Upper lobe of left lung (tissue), 4 donors: Measurements from ENCODE around the gene PSEN1.
"Not testable (repeated sequence)": the region's sequence is repeated elsewhere in the genome, so short reads cannot be mapped to it uniquely, and the experiment has no call there.

Experiments used
- POLR2A ChIP-seq, 4 donors: fragments of 450-650 bp; IDR thresholded peaks; one replicate each; pipeline ENCODE4 v1.5.1; 2016 to 2017; ENCODE audit warnings: antibody characterized with exemption in 4 of 4, mild to moderate bottlenecking in 2 of 4
- POLR2AphosphoS5 ChIP-seq, 2 donors: sonication (generic); formaldehyde crosslinking; IDR thresholded peaks; one replicate each; pipeline ENCODE4 v1.5.1; 2017; ENCODE audit warnings: antibody characterized with exemption in 2 of 2
- TF ChIP-seq, protein P1 (sequence below), 6 experiments: fragments of 450-650 bp in 4 of 6; fragments of 200-600 bp in 2 of 6; sonication (generic) in 2 of 6; IDR thresholded peaks; one replicate each; pipeline ENCODE4 v1.5.1; 2016 to 2019; ENCODE audit warnings: antibody characterized with exemption in 6 of 6

DNA sequence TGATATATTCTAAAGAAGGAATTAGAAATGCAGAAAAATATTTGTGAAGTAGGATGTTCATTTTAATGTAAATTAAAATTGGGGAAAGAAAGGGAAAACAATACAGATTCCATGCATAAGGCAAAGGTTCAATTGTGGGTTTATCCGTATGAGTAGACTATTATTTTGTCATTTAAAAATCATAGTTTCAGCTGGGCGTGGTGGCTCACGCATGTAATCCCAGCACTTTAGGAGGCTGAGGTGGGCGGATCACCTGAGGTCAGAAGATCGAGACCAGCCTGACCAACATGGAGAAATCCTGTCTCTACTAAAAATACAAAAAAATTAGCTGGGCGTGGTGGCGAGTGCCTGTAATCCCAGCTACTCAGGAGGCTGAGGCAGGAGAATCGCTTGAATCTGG lies 44.7 kb downstream of the PSEN1 start:
- not testable (repeated sequence) for TF ChIP-seq POLR2A, POLR2AphosphoS5 (IDR thresholded peaks at IDR 0.05)
- TF ChIP-seq, protein P1, sequence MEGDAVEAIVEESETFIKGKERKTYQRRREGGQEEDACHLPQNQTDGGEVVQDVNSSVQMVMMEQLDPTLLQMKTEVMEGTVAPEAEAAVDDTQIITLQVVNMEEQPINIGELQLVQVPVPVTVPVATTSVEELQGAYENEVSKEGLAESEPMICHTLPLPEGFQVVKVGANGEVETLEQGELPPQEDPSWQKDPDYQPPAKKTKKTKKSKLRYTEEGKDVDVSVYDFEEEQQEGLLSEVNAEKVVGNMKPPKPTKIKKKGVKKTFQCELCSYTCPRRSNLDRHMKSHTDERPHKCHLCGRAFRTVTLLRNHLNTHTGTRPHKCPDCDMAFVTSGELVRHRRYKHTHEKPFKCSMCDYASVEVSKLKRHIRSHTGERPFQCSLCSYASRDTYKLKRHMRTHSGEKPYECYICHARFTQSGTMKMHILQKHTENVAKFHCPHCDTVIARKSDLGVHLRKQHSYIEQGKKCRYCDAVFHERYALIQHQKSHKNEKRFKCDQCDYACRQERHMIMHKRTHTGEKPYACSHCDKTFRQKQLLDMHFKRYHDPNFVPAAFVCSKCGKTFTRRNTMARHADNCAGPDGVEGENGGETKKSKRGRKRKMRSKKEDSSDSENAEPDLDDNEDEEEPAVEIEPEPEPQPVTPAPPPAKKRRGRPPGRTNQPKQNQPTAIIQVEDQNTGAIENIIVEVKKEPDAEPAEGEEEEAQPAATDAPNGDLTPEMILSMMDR (IDR thresholded peaks at IDR 0.05), result not testable (repeated sequence)
